Endothelial cell of hepatic sinusoid (primary cell): ENCODE measurements around the gene IL1R2.

ENCODE experiments used
- in situ Hi-C: cut with HindIII; loops from 2 replicates; pipeline ENCODE4 v1.10.0; 2017; ENCODE audit warnings: low sequenced_read_pairs

Gene IL1R2

GRCh38 chr2:102072741-102073140 is 81.0 kb downstream of the IL1R2 start:
- in situ Hi-C loops: no loop called here

- in situ Hi-C loops: no loop called here
Observed at GRCh38 chr2:102073168-102073724, 81.5 kb downstream of the IL1R2 start.

GRCh38 chr2:102074152-102074783 is 82.5 kb downstream of the IL1R2 start:
- in situ Hi-C loops: no loop called here

GRCh38 chr2:102075479-102075878 is 83.7 kb downstream of the IL1R2 start:
- in situ Hi-C loops: no loop called here

- in situ Hi-C loops: no loop called here
Observed at GRCh38 chr2:102076512-102076911, 84.8 kb downstream of the IL1R2 start.
